NCI-H446 treated with DMSO at 0.1 percent for 48 hours (cell line): ENCODE measurements around the gene SH2D6.
"Not testable (repeated sequence)": the region's sequence is repeated elsewhere in the genome, so short reads cannot be mapped to it uniquely, and the experiment has no call there.

Experiments
- DNase-seq: peaks from one replicate; lab custom pipeline; 2025; lab: John Stamatoyannopoulos, UW

Gene SH2D6

GRCh38 chr2:85418132-85419008 lies at the start of gene SH2D6:
Gene SH2D6, plus strand, starts transcription at chr2:85418714. Its CDS starts 10,752 bp downstream, at chr2:85429466.
- peak; percentile 74 for DNase-seq

- DNase-seq, result no peak
Measured at GRCh38 chr2:85368921-85369320, 49.6 kb upstream of the SH2D6 start.

- DNase-seq, result no peak
Measured at GRCh38 chr2:85369500-85369899, 49.0 kb upstream of the SH2D6 start.

- no peak for DNase-seq
Measured at GRCh38 chr2:85371045-85371444, 47.5 kb upstream of the SH2D6 start.

GRCh38 chr2:85376291-85377065 lies 42.0 kb upstream of the SH2D6 start:
- no peak for DNase-seq

GRCh38 chr2:85377083-85377482 lies 41.4 kb upstream of the SH2D6 start:
- no peak for DNase-seq

GRCh38 chr2:85378257-85378656 lies 40.3 kb upstream of the SH2D6 start:
- no peak for DNase-seq

GRCh38 chr2:85380048-85380447 lies 38.5 kb upstream of the SH2D6 start:
- DNase-seq, result no peak

DNA sequence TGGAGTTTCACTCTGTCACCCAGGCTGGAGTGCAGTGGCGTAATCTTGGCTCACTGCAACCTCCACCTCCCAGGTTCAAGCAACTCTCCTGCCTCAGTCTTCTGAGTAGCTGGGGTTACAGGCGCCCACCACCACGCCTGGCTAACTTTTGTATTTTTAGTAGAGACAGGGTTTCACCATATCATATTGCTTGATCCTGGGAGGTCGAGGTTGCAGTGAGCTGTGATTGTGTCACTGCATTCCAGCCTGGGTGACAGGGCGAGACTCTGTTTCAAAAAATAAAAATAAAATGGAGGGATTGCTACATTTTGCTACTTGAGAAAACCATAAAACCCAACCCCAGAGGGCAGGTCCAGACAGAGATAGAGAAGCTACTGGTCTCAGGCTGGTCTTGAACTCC lies 35.4 kb upstream of the SH2D6 start:
- DNase-seq, result not testable (repeated sequence)

- DNase-seq, result no peak
Measured at GRCh38 chr2:85383850-85384249, 34.7 kb upstream of the SH2D6 start.

GRCh38 chr2:85385746-85386145 lies 32.8 kb upstream of the SH2D6 start:
- DNase-seq, result no peak

- DNase-seq, result no peak
Measured at GRCh38 chr2:85387754-85388153, 30.8 kb upstream of the SH2D6 start.

- DNase-seq, result no peak
Measured at GRCh38 chr2:85388878-85389538, 29.5 kb upstream of the SH2D6 start.

- DNase-seq, result no peak
Measured at GRCh38 chr2:85390941-85391669, 27.4 kb upstream of the SH2D6 start.

- no peak for DNase-seq
Measured at GRCh38 chr2:85393836-85394235, 24.7 kb upstream of the SH2D6 start.

- DNase-seq, result peak; percentile 63
Measured at GRCh38 chr2:85394261-85394681, 24.2 kb upstream of the SH2D6 start.

DNA sequence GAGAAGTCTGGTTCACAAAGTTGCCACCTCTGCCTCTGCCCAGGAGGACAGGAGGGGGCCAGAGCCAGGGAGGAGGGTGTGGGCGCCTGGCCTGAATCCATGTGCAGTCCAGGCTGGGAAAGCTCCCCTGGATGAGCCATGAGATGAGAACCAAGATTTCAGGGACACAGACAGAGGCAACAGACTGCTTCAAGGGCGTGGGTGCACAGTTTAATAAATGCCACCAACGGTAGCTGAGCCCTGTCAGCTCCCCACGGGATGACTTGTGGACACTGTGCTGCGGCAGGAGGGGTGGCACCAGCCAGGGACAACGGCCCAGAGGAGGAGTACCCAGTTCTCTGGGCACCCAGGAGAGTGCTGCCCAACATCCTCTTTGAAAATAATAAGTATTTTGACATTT lies 23.5 kb upstream of the SH2D6 start:
- no peak for DNase-seq

- no peak for DNase-seq
Measured at GRCh38 chr2:85395912-85396475, 22.5 kb upstream of the SH2D6 start.

DNA sequence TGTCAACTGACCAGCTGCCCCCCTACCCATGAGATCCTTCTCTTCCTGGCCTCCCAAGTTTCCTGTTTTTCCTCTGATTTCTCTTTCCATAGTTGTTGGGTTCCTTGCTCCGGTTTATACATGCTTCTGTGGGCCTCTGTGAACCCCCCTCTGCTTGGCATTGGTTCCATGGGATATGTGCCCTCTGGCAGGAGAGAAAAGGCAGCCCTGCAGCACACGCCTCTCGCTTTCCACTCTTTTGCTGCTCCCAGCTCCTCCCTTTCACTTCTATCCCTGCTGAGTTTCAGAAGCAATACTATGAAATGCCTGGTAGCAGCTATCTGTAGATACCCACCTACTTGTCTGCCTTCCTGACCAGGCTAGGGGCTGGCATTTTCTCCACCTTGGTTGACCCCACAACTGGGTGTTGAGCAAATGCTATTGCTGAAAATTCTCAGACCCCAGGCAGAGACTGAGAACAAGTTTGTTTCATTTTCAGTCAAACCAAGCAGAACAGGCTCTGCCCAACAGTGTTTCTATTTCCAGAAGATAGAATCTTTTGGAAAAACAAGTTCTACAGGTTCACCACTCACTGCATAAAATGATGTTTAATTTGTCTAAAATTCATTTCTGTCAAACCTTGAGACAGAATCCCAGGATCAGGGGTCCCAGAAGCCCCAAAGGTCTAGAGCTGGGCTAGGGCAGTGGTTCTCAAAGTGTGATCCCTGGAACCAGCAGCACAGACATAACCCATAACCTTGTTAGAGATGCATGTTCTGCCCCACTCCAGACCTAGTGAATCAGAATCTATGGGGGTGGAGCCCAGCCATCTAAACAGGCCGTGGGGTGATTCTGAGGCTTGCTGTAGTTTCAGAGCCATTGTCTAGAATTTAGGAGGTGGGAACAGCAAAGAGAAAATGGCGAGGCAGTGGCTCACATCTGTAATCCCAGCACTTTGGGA lies 21.7 kb upstream of the SH2D6 start:
- DNase-seq, result no peak

DNA sequence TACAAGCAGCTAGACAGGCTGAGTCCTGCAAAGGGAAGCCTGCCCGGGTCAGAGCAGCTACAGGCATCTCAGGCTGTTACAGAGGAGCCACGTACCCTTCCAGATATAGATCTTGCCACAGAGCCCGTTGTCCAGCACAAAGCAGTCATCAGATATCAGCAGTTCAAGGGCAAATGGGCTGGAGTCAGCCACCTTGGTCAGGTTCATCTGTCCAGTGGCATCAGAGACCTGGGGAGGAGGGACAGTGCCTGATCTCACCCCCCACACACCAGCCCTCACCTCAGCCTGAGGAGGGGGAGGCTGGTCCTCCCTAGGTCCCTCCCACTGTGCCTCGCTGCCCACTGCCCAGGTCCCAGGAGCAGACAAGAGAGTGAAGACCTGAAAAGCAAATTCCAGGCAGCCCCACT lies 20.6 kb upstream of the SH2D6 start:
- DNase-seq, result no peak
